GM21447 (cell line): Measurements from ENCODE around the gene MPP2.
"Not testable (repeated sequence)": the region's sequence is repeated elsewhere in the genome, so short reads cannot be mapped to it uniquely, and the experiment has no call there.

Experiments
- ATAC-seq: cut with Tn5 transposase; IDR thresholded peaks from one replicate; pipeline ENCODE4 v1.9.1; 2021; ENCODE audit not compliant: unreplicated experiment

The MPP2 gene

GRCh38 chr17:43852571-43852970, 54.8 kb downstream of the MPP2 start:
- no peak for ATAC-seq

GRCh38 chr17:43849116-43849515, 58.2 kb downstream of the MPP2 start:
- no peak for ATAC-seq

GRCh38 chr17:43848601-43849000, 58.7 kb downstream of the MPP2 start:
- ATAC-seq, result no peak

GRCh38 chr17:43846963-43847371, 60.4 kb downstream of the MPP2 start, which contains the start of gene CD300LG:
CD300LG (plus strand) TSS chr17:43847176; CDS start chr17:43847217, 41 bp downstream.
- no peak for ATAC-seq

- ATAC-seq, result no peak
Observed at GRCh38 chr17:43846221-43846712, 61.1 kb downstream of the MPP2 start.

- ATAC-seq, result no peak
Observed at GRCh38 chr17:43845766-43846165, 61.6 kb downstream of the MPP2 start.

GRCh38 chr17:43844241-43844640, 63.1 kb downstream of the MPP2 start:
- no peak for ATAC-seq

- ATAC-seq, result no peak
Observed at GRCh38 chr17:43842975-43843325, 64.4 kb downstream of the MPP2 start.

- not testable (repeated sequence) for ATAC-seq
Observed at GRCh38 chr17:43842091-43842974, 65.0 kb downstream of the MPP2 start.

- no peak for ATAC-seq
Observed at GRCh38 chr17:43841282-43841681, 66.1 kb downstream of the MPP2 start.

GRCh38 chr17:43840814-43841213, 66.5 kb downstream of the MPP2 start:
- ATAC-seq, result no peak

GRCh38 chr17:43839670-43840108, 67.6 kb downstream of the MPP2 start:
- ATAC-seq, result no peak

GRCh38 chr17:43834106-43834505, 73.2 kb downstream of the MPP2 start:
- ATAC-seq, result no peak

GRCh38 chr17:43832976-43833829, 74.1 kb downstream of the MPP2 start, which contains the start of gene MPP3:
MPP3 (minus strand) TSS chr17:43833146; CDS start chr17:43831906, 1,240 bp downstream.
- no peak for ATAC-seq

- ATAC-seq, result no peak
Observed at GRCh38 chr17:43832168-43832975, 75.0 kb downstream of the MPP2 start.

GRCh38 chr17:43831633-43832032, 75.7 kb downstream of the MPP2 start:
- ATAC-seq, result no peak

GRCh38 chr17:43830510-43831140, 76.7 kb downstream of the MPP2 start:
- no peak for ATAC-seq

GRCh38 chr17:43829738-43830137, 77.6 kb downstream of the MPP2 start:
- ATAC-seq, result no peak

- ATAC-seq, result no peak
Observed at GRCh38 chr17:43827596-43827995, 79.7 kb downstream of the MPP2 start.

GRCh38 chr17:43826206-43826605, 81.1 kb downstream of the MPP2 start:
- no peak for ATAC-seq
